Measurements from ENCODE around the gene RGS16. TPM values are rescaled to one million over a fixed set of nuclear protein-coding genes. Genes with fewer than 3 reads are reported as not detected.

Gene RGS16
- total and polyA plus RNA-seq, 2 donors (not counting 1 experiment from before 2014, with no cell fraction given), result 3.3 to 11.4 TPM

- Histone ChIP-seq H3K79me2 (ENCODE audit: control insufficient read depth, insufficient read depth, low read length) (no peaks in the 10 kb centered on the region), H3K4me3 (ENCODE audit: control extremely low read depth in 1 of 5, extremely low read depth in 1 of 5, insufficient read depth in 1 of 5, low read depth in 2 of 5, low read length in 4 of 5) (no peak overlapping the region), H3K4me2 (replicated peaks; ENCODE audit: low read depth, low read length, poor library complexity, severe bottlenecking) (no peak overlapping the region), H3K4me1 (ENCODE audit: control insufficient read depth in 2 of 2, insufficient read depth in 2 of 2, low read length in 2 of 2) (no peaks in the 10 kb centered on the region), H3K27me3 (replicated peaks in 1 of 4; ENCODE audit: control extremely low read depth in 1 of 4, control insufficient read depth in 3 of 4, insufficient read depth in 4 of 4, low read length in 3 of 4) (peaks cover 0 to 3% (median 0%) of the 10 kb centered on the region in 4 experiments), H3K27ac (ENCODE audit: low read length in 2 of 2) (no peak overlapping the region), H3K36me3 (replicated peaks in 1 of 2; ENCODE audit: control extremely low read depth in 1 of 2, control insufficient read depth in 1 of 2, extremely low read depth in 1 of 2, insufficient read depth in 2 of 2, low read length in 1 of 2) (no peaks in the 10 kb centered on the region), H3K9ac (ENCODE audit: low read length) (no peak overlapping the region), H4K20me1 (ENCODE audit: control insufficient read depth, insufficient read depth, low read length, poor library complexity, severe bottlenecking) (no peaks in the 10 kb centered on the region), H3K9me3 (ENCODE audit: control extremely low read depth in 1 of 3, control insufficient read depth in 2 of 3, insufficient read depth in 1 of 3, low read length in 2 of 3) (no peaks in the 10 kb centered on the region), H2AFZ (ENCODE audit: insufficient read depth, low read depth, low read length, poor library complexity, severe bottlenecking) (no peak overlapping the region)
- Mint-ChIP-seq H3K4me1 (peaks cover 5% of the 10 kb centered on the region), H3K9me3 (ENCODE audit: insufficient read depth) (no peaks in the 10 kb centered on the region), H3K4me3 (no peak overlapping the region), H3K27ac (no peak overlapping the region), H3K27me3 (no peaks in the 10 kb centered on the region)
- DNase-seq (no peak), ATAC-seq (ENCODE audit: low read depth) (no peak)
- ChIA-PET CTCF (interaction anchor here (0.7 kb wide), 1 partner anchor 32 kb away, joined by 6 read pairs; no protein-coding TSS in a partner anchor), POLR2A (interaction anchor here (0.6 kb wide), 1 partner anchor 40 kb away, joined by 3 read pairs; no protein-coding TSS in a partner anchor)
- WGBS (ENCODE audit: insufficient coverage), result no CpG with 5 or more reads among the region's 4 CpGs
- TF ChIP-seq CTCF (IDR thresholded peaks at IDR 0.05), result no peak
- no peak for TF ChIP-seq EZH2 (IDR thresholded peaks at IDR 0.05; ENCODE audit: borderline replicate concordance, insufficient read depth, low read depth, low read length, poor library complexity, severe bottlenecking)
- intact Hi-C loops (cut with micrococcal nuclease), result no loop called here
Observed at GRCh38 chr1:182563095-182563494, 41.1 kb downstream of the RGS16 start.

- intact Hi-C loops (cut with micrococcal nuclease), result no loop called here
Observed at GRCh38 chr1:182561456-182561855, 42.7 kb downstream of the RGS16 start.

More at GRCh38 chr1:182561456-182561855, 42.7 kb downstream of the RGS16 start:
- Histone ChIP-seq H3K27ac (ENCODE audit: low read length in 2 of 2) (no peak overlapping the region), H2AFZ (ENCODE audit: insufficient read depth, low read depth, low read length, poor library complexity, severe bottlenecking) (no peak overlapping the region), H3K9me3 (ENCODE audit: control extremely low read depth in 1 of 3, control insufficient read depth in 2 of 3, insufficient read depth in 1 of 3, low read length in 2 of 3) (no peaks in the 10 kb centered on the region), H4K20me1 (ENCODE audit: control insufficient read depth, insufficient read depth, low read length, poor library complexity, severe bottlenecking) (no peaks in the 10 kb centered on the region), H3K4me2 (replicated peaks; ENCODE audit: low read depth, low read length, poor library complexity, severe bottlenecking) (no peak overlapping the region), H3K9ac (ENCODE audit: low read length) (no peak overlapping the region), H3K27me3 (replicated peaks in 1 of 4; ENCODE audit: control extremely low read depth in 1 of 4, control insufficient read depth in 3 of 4, insufficient read depth in 4 of 4, low read length in 3 of 4) (peaks cover 0 to 3% (median 0%) of the 10 kb centered on the region in 4 experiments), H3K4me1 (ENCODE audit: control insufficient read depth in 2 of 2, insufficient read depth in 2 of 2, low read length in 2 of 2) (no peaks in the 10 kb centered on the region), H3K4me3 (ENCODE audit: control extremely low read depth in 1 of 5, extremely low read depth in 1 of 5, insufficient read depth in 1 of 5, low read depth in 2 of 5, low read length in 4 of 5) (no peak overlapping the region), H3K79me2 (ENCODE audit: control insufficient read depth, insufficient read depth, low read length) (no peaks in the 10 kb centered on the region), H3K36me3 (replicated peaks in 1 of 2; ENCODE audit: control extremely low read depth in 1 of 2, control insufficient read depth in 1 of 2, extremely low read depth in 1 of 2, insufficient read depth in 2 of 2, low read length in 1 of 2) (no peaks in the 10 kb centered on the region)
- Mint-ChIP-seq H3K9me3 (ENCODE audit: insufficient read depth) (no peaks in the 10 kb centered on the region), H3K27ac (no peak overlapping the region), H3K4me1 (peaks cover 3% of the 10 kb centered on the region), H3K4me3 (no peak overlapping the region), H3K27me3 (no peaks in the 10 kb centered on the region)
- 100% methylated on average over 1 of the region's 4 CpGs for WGBS (ENCODE audit: insufficient coverage)
- ChIA-PET POLR2A (no interaction called here), CTCF (no interaction called here)
- TF ChIP-seq CTCF (IDR thresholded peaks at IDR 0.05) (no peak), EZH2 (IDR thresholded peaks at IDR 0.05; ENCODE audit: borderline replicate concordance, insufficient read depth, low read depth, low read length, poor library complexity, severe bottlenecking) (no peak)
- no peak for DNase-seq
- no peak for ATAC-seq (ENCODE audit: low read depth)
